ENCODE results near the gene UBE4B.
"Not testable (repeated sequence)": the region's sequence is repeated elsewhere in the genome, so short reads cannot be mapped to it uniquely, and the experiment has no call there.

Gene UBE4B

GRCh38 chr1:10032590-10033358 lies at the start of gene UBE4B:
Gene UBE4B (plus strand): TSS chr1:10032958. CDS start chr1:10033671, 713 bp downstream.
- peak; percentile 99 for DNase-seq

GRCh38 chr1:9984253-9984652 lies 48.5 kb upstream of the UBE4B start:
- no peak for DNase-seq

GRCh38 chr1:9985001-9985400 lies 47.8 kb upstream of the UBE4B start:
- DNase-seq = no peak

DNA sequence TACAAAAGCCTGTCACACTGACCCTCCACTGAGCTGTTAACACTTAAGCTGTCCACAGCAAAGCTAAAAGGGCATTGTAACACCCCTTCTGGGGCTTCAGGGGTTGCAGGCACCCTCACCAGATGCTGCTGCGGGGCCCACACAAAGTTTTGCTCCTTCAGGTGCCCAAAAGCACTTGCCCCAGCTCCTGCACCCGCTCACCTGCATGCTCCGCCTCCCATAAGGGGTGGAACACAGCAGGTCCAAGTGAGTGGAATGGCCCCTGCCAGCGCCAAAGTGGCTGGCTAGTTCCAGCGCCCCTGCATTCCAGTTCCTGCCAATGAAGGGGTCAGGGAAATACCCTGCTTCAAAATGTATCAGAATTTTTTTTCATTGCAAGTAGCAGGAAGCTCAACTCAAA lies 43.0 kb upstream of the UBE4B start:
- no peak for DNase-seq

- DNase-seq = no peak
Observed at GRCh38 chr1:9990944-9991343, 41.8 kb upstream of the UBE4B start.

DNA sequence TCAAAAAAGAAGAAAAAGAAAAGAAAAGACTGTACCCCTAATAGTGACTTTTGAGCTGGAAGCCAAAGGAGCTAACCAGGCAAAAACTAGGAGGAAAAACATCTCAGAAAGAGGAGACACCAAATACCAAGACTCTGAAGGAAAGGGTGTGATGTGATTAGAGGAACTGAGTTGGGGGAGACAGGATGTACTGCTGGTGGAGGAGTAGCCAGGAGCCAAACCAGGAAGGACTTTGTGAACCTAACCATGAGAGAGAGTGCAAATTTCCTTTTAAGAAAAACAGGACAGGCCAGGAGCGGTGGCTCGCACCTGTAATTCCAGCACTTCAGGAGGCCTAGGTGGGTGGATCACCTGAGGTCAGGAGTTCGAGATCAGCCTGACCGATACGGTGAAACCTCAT lies 39.8 kb upstream of the UBE4B start:
- DNase-seq = no peak

- DNase-seq = no peak
Observed at GRCh38 chr1:9993561-9994075, 39.1 kb upstream of the UBE4B start.

- DNase-seq = no peak
Observed at GRCh38 chr1:9996624-9997582, 35.9 kb upstream of the UBE4B start, which contains the start of gene RBP7. Gene RBP7 (plus strand): TSS chr1:9997228. CDS start chr1:9997259, 31 bp downstream.

DNA sequence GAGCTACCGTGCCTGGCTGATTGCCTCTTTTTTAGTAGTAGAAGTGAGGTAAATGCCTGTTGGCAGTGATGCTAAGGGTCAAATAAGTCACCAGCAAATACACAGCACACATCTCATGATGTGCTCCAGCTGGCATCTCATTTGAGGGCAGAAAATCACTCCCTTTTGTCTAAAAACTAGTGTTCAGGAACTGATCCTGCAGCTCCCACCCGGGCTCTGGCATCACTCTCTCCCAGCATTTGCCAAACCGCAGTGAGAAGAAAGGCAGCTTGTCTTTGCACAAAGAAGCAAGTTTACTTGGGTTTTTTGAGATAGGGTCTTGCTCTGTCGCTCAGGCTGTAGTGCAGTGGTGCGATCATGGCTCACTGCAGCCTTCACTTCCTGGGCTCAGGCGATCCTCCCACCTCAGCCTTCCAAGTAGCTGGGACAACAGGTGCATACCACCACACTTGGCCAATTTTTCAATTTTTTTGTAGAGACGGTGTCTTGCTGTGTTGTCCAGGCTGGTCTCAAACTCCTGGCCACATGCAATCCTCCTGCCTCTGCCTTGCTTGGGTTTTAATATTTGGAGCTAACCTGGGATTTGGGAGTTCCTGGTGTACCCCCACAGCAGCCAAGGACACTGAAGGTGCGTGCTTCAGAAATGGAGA lies 31.6 kb upstream of the UBE4B start:
- no peak for DNase-seq

DNA sequence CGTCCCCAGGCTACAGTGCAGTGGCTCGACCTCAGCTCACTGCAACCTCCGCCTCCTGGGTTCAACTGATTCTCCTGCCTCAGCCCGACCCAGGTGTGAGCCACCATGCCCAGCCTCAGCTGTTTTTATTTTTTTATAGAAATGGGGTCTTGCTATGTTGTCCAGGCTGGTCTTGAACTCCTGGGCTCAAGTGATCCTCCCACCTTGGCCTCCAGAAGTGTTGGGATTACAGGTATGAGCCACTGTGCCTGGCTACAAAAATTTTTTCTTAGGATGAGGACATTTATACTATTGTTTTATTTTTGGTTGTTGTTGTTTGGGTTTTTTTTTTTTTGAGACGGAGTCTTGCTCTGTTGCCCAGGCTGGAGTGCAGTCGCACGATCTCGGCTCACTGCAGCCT lies 27.5 kb upstream of the UBE4B start:
- DNase-seq = not testable (repeated sequence)

GRCh38 chr1:10007169-10007568 lies 25.6 kb upstream of the UBE4B start:
- DNase-seq = no peak

DNA sequence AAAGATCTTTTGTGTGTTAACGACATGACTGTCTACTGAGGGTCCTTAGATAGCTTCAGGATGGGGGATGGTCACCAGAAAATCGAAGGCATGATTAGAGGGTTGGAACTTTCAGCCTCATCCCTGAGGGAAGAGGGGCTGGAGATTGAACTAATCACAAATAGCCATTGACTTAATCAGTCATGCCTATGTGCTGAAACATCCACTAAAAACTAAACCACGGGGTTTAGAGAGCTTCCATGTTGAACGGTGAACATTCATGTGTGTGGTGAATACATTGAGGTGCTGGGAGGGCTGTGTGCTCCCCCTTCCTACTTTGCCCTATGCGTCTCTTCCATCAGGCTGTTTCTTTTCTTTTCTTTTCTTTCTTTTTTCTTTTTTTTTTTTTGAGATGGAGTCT lies 18.7 kb upstream of the UBE4B start:
- DNase-seq = no peak

GRCh38 chr1:10019561-10019960 lies 13.2 kb upstream of the UBE4B start:
- no peak for DNase-seq

DNA sequence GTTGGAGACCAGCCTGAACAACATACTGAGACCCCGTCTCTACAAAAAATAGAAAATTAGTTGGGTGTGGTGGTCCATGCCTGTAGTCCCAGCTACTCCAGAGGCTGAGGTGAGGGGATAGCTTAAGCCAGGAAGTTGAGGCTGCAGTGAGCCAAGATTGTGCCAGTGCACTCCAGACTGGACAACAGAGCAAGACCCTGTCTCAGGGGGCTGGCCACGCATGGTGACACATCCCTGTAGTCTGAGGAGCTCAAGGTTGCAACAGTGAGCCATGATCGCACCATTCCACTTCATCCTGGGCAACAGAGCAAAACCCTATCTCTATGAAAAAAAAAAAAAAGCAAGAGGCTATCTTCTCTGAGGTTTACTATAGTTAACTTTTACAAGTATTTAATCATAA lies 12.7 kb upstream of the UBE4B start:
- no peak for DNase-seq

GRCh38 chr1:10020678-10021077 lies 12.1 kb upstream of the UBE4B start:
- DNase-seq = not testable (repeated sequence)

DNA sequence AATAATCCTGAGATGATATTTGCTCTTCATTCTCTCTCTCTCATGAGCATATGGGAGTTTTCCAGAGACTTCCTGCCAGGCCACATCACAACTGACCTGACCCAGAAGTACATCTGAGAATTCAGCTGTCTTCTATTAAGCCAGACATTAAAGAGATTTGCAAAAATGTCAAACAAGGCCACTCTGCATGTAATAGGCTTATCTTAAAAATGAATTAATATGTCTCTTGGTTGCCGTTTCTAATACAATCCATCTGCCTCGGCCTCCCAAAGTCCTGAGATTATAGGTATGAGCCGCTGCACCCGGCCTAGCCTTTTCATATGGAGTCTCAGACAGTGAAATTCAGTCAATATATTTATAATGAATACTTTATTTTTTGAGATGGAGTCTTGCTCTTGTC lies 10.8 kb upstream of the UBE4B start:
- not testable (repeated sequence) for DNase-seq

DNA sequence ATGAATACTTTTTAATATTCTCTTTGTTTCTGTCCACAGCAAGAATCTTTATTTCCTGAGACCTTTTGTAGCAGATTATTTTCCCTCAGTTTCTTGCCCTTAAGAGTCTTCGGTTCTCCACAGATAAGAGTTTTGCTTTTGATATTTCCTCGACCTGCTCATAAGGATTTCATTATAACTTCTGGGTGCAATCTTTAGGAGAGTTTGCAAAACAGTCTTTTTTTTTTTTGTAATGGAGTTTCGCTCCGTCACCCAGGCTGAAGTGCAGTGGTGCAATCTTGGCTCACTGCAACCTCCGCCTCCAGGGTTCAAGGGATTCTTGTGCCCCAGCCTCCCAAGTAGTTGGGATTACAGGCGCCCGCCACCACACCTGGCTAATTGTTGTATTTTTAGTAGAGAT lies 10.1 kb upstream of the UBE4B start:
- DNase-seq = no peak

GRCh38 chr1:10025354-10025753 lies 7.4 kb upstream of the UBE4B start:
- DNase-seq = no peak

DNA sequence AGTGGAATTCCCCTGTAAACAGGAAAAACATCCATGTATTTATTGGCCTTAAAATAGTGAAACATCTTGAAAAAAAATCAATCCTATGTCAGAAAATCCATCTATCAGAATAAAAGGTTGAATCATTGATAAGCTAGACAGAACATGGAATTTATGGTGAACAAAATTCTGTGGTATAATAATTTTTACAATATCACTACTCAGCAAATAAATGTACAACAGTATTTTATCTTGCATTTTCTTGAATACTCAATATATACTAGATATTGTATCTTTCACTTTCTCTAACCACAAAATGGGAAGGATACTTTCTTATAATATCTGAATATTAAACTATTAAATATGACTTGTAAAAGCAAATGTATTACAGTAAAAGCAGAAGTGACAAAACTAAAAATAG lies 5.7 kb upstream of the UBE4B start:
- DNase-seq = no peak

DNA sequence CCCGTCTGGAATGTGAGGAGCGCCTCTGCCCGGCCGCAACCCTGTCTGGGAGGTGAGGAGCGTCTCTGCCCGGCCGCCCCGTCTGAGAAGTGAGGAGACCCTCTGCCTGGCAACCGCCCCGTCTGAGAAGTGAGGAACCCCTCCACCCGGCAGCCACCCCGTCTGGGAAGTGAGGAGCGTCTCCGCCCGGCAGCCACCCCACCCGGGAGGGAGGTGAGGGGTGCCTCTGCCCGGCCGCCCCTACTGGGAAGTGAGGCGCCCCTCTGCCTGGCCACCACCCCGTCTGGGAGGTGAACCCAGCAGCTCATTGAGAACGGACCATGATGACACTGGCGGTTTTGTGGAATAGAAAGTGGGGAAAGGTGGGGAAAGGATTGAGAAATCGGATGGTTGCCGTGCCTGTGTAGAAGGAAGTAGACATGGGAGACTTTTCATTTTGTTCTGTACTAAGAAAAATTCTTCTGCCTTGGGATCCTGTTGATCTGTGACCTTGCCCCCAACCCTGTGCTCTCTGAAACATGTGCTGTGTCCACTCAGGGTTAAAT lies 3.7 kb upstream of the UBE4B start:
- DNase-seq = not testable (repeated sequence)

DNA sequence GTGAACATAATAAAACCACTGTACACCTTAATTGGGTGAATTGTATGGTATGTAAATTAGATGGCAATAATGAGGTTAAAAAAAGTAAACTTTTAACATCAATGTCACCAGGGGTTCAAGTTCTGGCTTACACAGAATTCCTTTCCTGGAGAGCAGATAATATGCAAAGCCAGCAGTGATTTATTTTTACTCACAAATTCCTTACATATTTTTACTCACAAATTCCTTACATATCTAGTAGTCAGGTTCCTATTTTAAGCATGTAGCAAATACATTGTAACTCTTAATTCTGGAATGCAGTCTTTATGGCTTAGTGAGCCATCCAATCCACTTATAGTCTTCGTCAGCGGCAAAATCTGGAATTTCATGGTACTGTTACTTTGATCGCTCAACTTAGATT lies 1.3 kb upstream of the UBE4B start:
- no peak for DNase-seq

GRCh38 chr1:10033359-10033845 lies 644 bp downstream of the UBE4B start:
- no peak for DNase-seq

GRCh38 chr1:10042746-10043145 lies 10.0 kb downstream of the UBE4B start:
- no peak for DNase-seq
